Forelimb muscle (tissue), 1 donor: ENCODE data around the gene LRRK1. TPM values are rescaled to one million over a fixed set of nuclear protein-coding genes. Genes with fewer than 3 reads are reported as not detected.

ENCODE experiments used
- DNase-seq: peaks from one replicate; pipeline ENCODE4 v3.0.0-alpha.2; 2013; ENCODE audit warnings: low read depth
- polyA plus RNA-seq: library from polyadenylated mRNA; unstranded; fragments of 120-200 nt; gene quantifications from one replicate; pipeline ENCODE4 v1.2.1, GENCODE V29; 2013; ENCODE audit not compliant: insufficient read length

Gene LRRK1
- polyA plus RNA-seq, 1 donor, result 5.6 TPM

DNA sequence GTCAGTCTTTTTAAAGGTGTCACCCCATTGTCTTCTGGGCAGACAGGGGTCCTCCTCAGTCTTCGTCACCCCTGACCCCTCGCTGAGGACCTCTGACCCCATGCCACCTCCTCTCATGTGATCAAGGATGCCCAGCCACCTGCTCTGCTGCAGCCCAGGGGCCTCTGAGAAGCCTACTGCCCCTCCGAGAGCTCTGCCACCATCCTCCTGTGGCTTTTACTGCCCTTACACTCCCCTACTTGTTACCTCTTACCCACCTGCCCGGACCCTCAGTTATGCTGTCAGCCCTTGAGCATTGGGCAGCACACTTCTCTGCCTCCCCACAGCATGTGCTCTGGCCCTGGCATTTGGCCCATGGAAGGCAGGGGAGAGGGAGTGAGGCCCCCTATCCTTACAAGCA, 123.2 kb downstream of the LRRK1 start:
- no peak for DNase-seq

DNA sequence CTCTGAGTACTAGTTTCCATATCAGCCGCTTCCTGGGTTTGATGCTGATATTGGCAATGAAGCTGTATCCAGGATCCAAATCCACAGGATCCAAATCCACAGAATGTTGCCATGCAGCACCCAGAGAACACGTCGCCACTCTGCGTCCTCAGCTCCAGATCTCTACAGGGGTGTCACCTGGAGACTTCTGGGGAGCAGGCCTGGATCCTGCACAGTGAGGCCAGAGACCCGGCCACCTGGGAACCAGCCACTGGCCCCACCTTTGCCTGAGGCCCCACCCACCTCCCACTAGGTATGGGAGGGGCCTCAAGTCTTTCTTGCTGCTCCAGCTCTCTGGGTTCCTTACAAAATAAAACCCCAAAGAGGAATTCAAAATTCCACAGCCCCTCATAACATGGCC, 123.9 kb downstream of the LRRK1 start:
- no peak for DNase-seq

DNA sequence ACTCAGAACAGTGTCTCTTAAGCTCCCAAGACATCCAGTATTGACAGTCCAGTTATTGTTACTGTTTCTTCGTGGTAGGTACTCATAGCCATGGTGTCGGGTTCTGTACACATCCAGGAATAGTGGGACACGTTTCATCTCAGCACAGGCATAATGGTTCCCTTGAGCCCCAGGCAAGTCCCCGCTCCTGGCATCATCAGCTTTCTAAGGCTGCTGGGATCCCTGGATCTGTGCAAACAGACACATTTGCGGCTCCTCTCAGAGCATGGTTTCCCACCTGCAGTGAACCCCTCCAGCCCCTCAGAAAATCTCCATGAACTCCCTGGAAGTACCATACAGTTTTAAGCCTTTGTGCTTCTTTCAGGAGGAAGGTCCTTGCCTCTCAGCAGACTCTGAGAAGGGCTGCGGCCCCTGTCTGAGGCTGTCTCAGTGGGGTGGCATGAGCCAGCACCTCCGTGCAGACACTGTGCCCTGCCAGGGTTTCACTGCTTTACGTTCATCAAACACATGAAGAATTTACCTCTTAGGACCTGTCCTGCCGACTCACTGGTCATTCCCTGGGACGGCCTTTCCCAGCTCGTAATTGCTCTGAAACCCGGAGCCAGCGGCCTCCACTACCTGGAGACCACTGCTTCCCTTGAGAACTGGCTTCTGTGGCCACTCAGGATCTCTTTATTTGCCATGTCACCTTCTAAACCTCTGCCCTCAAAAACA, 124.9 kb downstream of the LRRK1 start:
- DNase-seq, result no peak

GRCh38 chr15:101044625-101045235, 125.6 kb downstream of the LRRK1 start:
- no peak for DNase-seq

GRCh38 chr15:101045236-101045646, 126.1 kb downstream of the LRRK1 start:
- no peak for DNase-seq

DNA sequence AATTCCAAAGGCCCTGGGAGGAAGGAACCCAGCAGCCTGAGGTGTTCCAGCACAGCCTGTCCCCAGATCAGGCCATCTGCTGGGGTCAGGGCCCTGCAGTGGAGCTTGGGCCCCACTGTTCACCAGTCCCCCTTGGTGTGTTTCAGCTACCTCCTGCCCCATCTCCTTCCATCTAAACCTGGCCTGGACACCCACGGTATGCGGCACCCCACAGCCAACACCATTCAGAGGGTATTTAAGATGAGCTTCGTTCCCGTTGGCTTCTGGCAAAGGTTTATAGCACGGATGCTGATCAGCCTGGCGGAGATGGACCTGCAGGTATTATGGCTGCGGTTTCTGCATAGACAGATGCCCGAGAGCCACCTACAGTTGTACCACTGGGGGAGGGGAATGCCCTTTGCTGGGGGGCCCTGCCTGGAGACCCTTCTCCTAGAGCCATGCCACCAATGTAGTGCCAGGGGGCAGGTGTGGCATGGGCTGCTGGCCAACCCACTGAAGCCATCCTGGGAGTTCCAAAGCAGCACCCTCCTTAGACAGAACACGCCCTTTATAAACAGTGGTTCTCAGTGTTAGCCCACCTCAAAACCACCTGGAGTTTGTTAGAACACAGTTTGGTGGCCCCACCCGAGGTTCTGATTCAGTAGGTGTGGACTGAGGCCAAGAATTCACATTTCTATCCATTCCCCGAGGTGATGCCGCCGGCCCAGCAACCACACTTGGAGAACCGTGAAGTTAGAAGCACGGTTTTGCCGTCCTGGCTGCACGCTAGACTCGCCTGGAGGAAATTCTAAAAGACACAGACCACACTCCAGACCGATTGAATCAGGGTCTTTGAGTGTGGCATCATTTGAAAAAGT, 126.9 kb downstream of the LRRK1 start:
- no peak for DNase-seq

GRCh38 chr15:101046826-101047225, 127.7 kb downstream of the LRRK1 start:
- DNase-seq, result no peak

GRCh38 chr15:101047301-101047781, 128.2 kb downstream of the LRRK1 start:
- no peak for DNase-seq

- peak; percentile 39 for DNase-seq
These were observed 129.0 kb downstream of the LRRK1 start for GRCh38 chr15:101048176-101048575.

DNA sequence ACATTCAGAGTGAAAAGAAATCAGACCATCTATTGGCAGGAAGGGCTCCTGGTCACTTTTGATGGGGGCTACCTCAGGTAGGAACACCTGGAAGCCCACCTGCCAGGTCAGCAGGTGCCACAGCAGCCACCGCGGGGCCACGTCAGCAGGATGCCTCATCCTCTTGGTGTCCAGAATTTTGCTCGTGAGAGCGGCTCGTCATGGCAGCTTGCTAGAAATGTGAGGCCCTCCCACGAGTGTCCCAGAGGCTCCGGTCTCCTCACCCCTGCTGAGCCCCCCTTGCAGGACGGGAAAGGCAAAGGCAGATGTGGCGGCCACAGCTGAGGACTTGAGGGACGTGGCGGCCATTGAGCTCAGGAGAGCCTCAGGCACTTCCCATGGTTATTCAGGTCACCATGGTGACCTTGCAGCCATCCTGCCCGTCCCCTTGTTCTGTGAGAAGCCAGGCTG, 129.4 kb downstream of the LRRK1 start:
- DNase-seq, result no peak

DNA sequence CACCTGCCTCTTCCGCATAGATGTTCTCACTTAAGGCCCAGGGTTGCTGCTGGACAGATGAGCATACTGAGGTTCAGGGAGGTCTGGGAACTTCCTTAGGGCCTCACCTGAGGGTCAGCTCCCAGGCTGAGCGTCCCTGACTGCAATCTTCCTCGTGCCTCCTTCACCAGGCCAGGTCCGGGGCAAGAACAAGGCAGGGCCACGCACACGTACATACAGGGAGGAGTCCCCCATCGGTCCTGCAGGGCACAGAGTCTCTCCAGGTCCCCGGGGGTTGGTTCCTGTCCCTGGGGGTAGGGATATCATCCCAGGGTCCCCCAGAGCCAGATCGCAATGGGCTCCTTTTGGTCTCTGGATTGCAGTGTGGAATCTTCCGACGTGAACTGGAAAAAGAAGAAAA, 130.1 kb downstream of the LRRK1 start:
- no peak for DNase-seq

DNA sequence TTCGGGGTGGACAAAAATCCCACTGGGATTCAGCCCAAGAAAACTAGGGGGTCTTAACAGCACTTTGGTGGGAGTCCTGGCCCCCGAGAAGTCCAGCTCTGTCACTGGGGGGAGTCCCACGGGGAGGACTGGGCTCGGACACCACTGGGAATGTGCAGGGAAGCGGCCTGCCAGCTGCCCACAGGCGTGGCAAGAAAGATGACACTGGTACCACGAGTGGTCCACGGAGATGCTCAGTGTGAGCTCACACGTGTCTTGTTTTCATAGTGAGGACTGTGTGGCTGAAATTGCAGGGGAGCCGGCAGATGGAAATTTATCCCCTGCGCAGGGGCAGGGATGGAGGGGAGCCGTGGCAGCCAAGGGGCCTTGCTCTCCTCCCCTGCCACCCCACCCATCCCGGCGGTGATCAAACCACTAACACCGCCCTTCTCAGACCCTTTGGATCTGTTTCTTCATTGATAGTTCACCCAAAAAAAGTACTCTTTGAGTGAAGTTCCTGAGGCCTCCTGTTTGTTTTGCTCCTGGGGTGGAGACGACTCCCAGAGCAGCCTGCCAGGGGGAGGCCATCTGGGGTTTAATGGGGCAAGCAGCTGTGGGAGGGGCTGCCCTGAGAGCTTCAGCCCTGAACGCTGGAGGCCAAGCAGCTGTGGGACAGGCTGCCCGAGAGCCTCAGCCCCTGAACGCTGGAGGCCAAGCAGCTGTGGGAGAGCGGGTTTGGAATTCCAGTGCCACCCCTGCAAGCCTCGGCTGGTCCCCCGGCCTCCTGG, 130.9 kb downstream of the LRRK1 start:
- DNase-seq, result no peak

- DNase-seq, result no peak
These were observed 131.6 kb downstream of the LRRK1 start for GRCh38 chr15:101050623-101051290.

- no peak for DNase-seq
These were observed 132.3 kb downstream of the LRRK1 start for GRCh38 chr15:101051291-101052030.

- no peak for DNase-seq
These were observed 133.0 kb downstream of the LRRK1 start for GRCh38 chr15:101052031-101052620.

- no peak for DNase-seq
These were observed 133.5 kb downstream of the LRRK1 start for GRCh38 chr15:101052681-101053121.

GRCh38 chr15:101053261-101053660, 134.1 kb downstream of the LRRK1 start:
- DNase-seq, result no peak

GRCh38 chr15:101054116-101054515, 135.0 kb downstream of the LRRK1 start:
- DNase-seq, result no peak

DNA sequence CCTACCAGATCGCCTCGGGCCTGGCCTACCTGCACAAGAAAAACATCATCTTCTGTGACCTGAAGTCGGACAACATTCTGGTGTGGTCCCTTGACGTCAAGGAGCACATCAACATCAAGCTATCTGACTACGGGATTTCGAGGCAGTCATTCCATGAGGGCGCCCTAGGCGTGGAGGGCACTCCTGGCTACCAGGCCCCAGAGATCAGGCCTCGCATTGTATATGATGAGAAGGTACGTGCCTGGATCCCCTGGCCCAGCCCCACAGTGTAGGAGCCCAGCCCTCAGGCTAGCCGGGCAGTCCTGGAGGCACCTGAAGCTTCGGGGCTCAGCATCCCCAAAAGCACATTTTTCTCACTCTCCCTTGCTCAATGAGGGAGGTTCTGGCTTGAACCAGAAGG, 135.8 kb downstream of the LRRK1 start:
- no peak for DNase-seq

- DNase-seq, result no peak
These were observed 136.3 kb downstream of the LRRK1 start for GRCh38 chr15:101055411-101055810.
